GM19467 (cell line): ENCODE measurements around the gene FARS2.
A peak's percentile ranks its signal among the peaks of the same experiment; 100 is the strongest.
"Not testable (repeated sequence)": the region's sequence is repeated elsewhere in the genome, so short reads cannot be mapped to it uniquely, and the experiment has no call there.

Source experiments
- ATAC-seq: cut with Tn5 transposase; IDR thresholded peaks from one replicate; pipeline ENCODE4 v1.9.1; 2021; ENCODE audit warnings: mild to moderate bottlenecking, moderate library complexity; ENCODE audit not compliant: unreplicated experiment

Gene FARS2

GRCh38 chr6:5677219-5678000, 416.1 kb downstream of the FARS2 start:
- no peak for ATAC-seq

GRCh38 chr6:5679270-5679669, 418.0 kb downstream of the FARS2 start:
- no peak for ATAC-seq

DNA sequence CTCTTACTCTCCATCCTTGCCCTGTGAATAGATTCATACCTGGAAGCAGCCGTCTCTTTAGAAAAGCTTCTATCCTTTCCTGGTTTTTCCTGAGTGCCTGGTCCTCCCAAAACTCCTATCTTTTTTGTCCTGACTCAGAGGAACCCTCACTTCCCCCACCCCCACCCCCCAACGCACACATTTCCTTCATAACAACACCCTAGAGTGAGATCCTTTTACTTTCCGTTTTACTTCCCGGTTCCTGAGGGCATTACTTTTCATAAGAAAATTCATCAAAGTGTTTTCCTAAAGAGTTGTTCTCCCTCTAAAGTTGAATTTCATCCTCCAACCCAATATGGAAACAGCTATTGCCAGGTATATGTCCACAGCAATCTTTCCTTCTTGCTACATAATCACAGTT, 418.4 kb downstream of the FARS2 start:
- ATAC-seq = no peak

DNA sequence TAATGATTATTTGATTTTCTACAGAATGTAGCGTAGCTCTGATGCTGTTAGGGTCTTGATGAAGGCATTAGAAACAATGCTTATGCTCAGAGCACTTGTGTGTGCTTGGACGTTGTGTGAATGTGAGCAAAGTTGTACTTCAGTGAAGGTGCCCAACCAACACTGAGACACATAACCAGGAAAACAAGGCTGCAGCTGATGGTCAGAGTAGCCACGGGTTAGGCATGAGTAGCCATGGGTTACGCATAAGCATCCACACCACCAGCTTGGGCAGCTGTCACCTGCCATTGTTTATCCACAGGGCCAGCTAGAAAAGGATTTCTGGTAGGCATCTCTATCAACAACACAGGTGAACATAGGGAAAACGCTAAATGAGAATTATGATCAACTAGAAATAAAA, 418.8 kb downstream of the FARS2 start:
- ATAC-seq = peak; percentile 67

GRCh38 chr6:5681480-5681879, 420.2 kb downstream of the FARS2 start:
- no peak for ATAC-seq

DNA sequence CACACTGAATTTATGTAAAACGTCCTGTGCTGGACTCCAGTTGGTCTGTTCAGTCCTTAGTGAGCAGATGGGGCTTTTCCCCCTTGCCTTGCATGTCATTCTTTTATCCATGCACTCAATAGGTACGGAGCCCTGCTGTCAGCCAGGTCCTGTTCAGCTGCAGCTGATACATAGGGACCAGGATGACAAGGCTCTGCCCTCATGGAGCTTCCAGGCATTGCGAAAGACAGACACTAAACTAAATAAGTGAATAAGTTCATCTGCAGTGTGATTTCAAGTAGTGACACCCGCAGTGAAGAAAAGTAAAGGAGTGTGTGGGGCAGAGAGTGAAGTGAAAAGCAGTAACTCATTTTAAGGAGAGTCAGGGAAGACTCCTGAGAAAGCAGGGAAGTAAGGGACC, 421.2 kb downstream of the FARS2 start:
- ATAC-seq = no peak

GRCh38 chr6:5683747-5684146, 422.4 kb downstream of the FARS2 start:
- ATAC-seq = not testable (repeated sequence)

GRCh38 chr6:5684320-5685053, 423.2 kb downstream of the FARS2 start:
- no peak for ATAC-seq

DNA sequence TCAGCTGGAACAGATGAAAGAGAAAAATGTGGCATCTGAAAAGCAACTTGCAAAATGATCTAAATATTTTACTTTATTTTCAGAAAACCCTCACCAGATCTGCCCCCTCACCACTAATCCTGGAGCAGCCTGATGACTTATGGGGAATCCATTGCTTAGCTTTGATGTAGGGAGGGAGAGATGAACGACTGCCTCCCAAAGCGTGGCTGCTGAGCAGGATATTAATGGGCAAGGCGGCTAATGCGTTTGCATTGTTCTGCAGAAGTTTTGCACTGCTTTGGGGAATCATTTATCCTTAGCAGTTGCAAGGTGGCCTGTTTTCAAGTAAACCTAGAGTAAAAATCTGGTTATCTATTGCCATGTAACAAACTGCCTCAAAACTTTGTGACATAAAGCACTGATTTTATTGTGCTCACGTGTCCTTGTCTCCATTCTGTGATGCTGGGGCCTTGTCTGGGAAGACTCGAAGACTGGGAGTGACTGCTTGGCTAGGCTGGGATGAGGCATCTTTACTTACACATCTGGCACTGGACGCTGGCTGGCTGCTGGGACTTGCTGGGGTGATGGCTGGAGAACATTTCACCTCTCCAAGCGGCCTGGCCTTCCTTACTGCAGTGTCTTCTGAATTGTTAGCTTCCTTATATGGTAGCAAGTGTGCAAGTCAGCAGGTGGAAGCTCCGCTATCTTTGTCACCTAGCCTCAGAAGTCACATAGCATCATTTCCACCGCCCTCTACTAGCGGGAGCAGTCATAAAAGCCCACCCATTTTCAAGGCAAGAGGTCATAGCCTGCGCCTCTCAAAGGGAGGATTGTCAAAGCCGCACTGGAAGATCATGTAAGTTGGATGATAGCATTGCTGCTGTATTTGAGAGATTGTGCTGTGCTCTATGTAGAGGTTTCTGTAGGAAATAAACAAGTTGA, 432.2 kb downstream of the FARS2 start:
- ATAC-seq = no peak

GRCh38 chr6:5695260-5696245, 434.2 kb downstream of the FARS2 start:
- no peak for ATAC-seq

DNA sequence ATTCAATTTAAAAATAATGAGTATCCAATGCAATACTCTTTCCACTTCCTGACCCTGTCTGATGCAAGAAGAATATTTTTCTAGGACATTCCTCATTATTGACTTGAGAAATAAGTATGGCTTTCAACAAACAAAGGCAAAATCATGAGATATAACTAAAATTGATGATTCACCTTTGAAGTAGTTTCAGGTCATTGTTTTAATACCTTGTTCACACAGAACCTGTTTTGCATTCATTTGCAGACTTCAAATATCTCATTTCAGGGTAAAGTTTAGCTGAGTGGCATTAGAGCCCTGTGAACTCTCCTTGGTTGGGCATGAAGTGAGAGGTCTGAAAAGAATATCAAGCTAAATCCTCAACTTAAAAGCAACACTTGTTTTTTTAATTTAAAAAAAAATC, 436.2 kb downstream of the FARS2 start:
- no peak for ATAC-seq

- no peak for ATAC-seq
Observed at GRCh38 chr6:5698318-5698717, 437.0 kb downstream of the FARS2 start.

DNA sequence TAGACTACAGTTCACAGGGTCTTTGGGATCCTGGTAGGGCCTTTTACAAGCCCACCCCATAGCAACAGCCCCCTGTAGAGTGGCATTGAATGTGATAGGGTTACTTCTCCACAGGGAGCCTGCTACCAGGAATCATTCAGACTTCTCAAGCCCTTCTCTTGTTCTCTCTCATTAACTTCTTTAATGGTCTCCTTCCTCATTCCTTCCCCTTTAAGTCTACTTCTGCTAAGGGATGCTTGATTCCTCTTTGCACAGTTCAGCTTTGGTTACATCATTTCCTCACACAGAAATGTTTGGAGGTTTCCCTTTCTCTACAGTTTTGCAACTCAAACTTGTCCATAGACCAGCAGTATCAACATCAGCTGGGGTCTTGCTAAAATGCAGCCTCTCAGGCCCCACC, 437.8 kb downstream of the FARS2 start:
- not testable (repeated sequence) for ATAC-seq

DNA sequence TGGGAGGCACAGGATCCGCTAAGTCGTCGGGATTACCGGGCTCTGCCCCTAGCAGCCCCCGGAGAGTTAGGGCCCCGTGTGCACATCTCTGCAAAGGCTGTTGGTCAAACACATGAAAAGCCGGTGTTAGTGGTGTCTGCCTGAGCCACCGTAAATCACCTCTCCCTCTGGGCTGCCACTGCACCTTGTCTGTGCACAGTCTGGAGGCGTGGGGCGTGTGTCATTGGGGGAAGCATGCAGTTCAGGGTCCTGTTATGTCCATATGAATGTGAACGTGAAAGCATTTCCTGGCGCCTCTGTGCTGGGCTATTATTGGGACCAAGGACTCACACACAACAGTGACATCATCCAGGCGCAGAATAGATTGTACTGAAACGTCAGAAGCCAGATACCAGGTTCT, 439.9 kb downstream of the FARS2 start:
- no peak for ATAC-seq

- ATAC-seq = no peak
Observed at GRCh38 chr6:5704708-5705107, 443.4 kb downstream of the FARS2 start.

- ATAC-seq = no peak
Observed at GRCh38 chr6:5705252-5705651, 443.9 kb downstream of the FARS2 start.

DNA sequence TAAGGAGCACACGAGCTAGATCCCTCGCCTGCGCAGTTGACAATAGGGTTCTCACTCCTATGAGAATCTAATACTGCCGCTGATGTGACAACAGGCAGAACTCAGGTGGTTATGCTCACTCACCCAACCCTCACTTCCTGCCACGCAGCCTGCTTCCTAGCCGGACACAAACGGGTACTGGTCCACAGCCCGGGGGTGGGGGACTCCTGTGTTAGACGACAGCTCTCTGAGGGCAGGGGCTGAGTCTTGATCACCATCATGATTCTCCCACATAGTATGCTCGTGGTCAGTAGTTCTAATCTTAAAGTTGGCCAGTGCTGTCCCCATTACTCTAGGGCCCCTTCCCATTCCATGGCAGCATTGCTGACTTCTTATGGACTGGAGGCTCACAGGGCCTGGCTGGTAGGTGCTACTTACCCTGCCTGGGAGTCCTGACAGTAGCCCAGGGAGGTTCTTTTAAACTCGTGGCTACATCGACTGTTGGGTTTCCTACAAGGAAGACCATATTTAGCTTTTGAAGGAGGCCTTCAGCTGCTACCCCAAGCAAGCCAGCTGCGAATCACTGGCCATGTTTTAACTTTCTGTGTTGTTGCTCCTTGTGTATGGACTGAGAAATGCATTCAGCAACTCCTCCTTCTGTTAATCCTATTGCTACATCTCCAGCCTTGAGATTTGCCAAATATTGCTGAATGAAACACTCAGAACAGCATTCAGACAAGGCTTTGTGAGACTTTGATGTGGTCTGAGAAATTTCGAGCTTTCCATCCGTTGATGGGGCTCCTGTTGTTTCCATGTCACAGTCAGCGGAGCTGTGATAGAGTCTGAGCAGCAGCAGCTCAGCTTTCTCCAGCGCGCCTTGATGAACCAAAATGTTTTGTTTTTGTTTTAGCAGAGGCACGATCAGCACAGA, 445.1 kb downstream of the FARS2 start:
- ATAC-seq = no peak

GRCh38 chr6:5707281-5708045, 446.1 kb downstream of the FARS2 start:
- ATAC-seq = no peak
